Activated CD4-positive, CD25-positive, alpha-beta regulatory T cell treated with anti-CD3 and anti-CD28 coated beads, Interleukin-2, amount 50 U/mL, for 16 hours (primary cell): ENCODE data around the gene RNF175.

ENCODE experiments used
- DNase-seq: peaks from one replicate; pipeline ENCODE4 v3.0.0-alpha.2; 2020; ENCODE audit warnings: low read depth, low spot score

RNF175 gene

DNA sequence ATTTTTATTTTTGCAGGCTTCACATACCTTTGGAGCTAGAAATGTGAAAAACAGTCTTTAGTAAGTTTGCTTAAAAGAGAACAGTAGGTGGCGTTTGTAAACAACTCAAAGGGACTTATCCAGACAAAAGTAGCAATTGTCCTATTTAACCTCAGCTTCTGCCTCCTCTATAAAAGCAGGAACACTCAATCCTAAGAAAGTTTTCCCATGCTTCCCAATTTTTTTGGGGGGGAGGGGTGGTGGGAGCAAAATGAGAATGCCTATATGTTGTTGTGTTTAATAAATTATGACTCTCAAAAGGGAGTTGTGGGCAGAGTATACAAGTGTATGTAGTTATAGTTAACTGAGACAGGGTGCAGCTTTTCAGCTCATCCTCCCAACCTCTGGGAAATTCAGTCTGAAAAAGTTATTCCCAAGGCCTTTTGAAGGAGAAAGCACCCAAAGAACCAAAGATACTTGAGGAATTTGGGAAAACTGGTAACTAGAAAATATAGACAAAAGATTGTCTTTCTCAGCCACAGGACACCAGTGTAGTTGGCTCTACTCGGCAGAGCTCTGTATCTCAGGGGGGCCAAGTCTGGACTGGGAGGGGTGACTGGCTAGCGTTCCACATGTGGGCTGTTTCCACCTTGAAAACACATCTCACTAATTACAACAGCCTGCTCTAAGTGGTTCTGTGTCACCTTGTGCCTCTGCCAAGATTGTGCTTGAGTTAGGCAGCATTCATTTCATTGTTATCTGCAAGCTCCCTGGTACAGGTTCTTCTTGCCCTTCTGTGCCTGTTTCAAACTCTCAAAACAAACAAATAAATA lies 26.3 kb upstream of the RNF175 start:
- DNase-seq, result no peak

DNA sequence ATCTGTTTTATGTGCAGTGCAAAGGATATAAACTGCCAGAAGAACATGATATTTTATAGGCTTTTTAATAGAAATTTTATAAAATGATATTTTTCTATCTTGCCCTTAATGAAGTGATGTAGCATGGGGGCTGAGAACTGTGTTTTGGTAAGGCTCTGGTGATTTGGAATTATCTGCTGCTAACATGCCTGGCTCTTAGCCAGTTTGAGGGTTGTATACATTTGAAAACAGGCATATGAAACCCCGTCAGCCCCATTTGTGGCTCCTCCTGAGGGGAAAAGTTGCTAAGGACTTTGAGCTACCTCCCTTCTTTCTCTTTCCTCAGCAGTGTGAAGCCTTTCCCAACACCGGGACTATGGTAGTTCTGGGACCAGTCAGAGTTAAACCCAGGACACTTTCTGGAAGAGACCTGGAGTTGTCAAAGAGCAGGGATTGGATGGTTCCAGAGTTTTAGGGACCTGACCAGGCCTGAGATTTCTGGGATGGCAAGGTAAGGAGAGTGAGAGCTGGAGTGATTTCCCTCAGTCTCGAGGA lies 24.4 kb upstream of the RNF175 start:
- DNase-seq, result no peak

DNA sequence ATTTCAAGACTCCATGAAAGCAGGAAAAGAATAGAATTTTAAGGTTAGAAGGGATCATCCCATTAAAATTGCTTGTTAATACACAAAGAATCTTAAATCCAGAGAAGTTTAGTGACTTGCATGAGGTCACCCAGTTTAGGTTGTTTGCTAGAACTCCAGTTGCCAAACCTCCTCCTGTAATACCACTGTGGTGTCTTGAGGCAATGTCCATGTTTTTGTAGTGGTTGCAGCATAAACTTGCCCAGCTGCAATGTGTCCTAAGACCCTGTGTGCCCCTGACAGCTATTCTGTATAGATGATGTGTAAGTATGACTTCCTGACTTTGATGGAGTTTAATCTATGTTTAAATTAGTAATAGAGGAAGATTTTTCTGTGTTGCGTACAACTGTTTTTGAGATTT lies 22.8 kb upstream of the RNF175 start:
- no peak for DNase-seq

GRCh38 chr4:153781717-153782416 lies 22.0 kb upstream of the RNF175 start:
- DNase-seq, result no peak

- DNase-seq, result no peak
Measured at GRCh38 chr4:153781280-153781679, 21.5 kb upstream of the RNF175 start.

GRCh38 chr4:153780876-153781275 lies 21.1 kb upstream of the RNF175 start:
- no peak for DNase-seq

GRCh38 chr4:153780221-153780620 lies 20.4 kb upstream of the RNF175 start:
- DNase-seq, result no peak

DNA sequence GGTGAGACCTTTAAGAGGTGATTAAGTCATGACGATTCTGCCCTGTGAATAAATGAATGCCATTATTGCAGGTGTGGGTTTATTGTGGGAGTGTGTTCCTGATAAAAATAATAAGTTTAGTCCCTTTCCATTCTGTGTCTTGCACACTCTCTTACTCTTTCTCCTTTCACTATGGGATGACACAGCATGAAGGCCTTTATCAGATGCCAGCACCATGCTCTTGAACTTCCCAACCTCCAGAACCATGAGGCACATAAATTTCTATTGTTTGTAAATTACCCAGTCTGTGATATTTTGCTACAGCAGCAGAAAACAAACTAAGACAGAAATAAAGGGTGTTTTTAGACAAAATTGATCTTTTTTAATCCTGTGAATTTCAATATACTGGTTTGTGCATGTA lies 18.6 kb upstream of the RNF175 start:
- DNase-seq, result no peak

DNA sequence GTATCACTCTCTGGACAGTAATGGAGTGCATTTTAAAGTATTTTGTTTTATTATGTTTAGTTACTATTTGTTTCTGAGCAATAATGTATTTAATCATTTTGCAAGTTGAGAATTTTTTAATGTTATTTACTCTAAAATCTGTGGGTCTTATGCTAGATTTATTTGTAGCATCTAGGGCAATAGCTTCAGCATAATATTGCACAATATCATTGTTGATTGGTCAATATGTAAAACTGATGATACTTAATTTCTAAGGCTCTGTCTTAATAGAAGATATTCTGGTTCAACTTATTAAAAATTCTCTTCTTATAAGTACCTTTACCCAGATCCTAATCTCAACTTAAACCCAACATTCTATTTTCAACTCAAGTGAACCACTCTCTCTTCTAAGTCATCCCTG lies 17.6 kb upstream of the RNF175 start:
- no peak for DNase-seq

DNA sequence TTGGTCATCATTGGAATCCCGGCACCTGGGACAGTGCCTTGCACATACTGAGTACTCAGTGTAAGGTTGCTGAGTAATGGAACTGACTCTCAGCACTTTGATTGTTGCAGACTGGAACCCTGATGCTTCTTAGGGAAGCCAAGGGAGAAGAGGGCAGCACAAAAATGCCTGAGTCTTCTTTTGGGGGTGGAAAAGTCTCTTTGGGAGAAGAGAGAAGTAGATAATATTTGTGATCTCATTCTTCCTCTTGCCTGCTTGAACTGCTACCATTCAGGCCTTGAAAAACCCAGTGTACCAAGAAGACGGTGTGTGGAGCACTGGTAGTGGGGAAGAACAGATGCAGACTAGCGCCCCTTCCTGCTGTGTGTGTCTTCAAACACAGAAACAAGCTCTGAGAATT lies 16.8 kb upstream of the RNF175 start:
- no peak for DNase-seq

DNA sequence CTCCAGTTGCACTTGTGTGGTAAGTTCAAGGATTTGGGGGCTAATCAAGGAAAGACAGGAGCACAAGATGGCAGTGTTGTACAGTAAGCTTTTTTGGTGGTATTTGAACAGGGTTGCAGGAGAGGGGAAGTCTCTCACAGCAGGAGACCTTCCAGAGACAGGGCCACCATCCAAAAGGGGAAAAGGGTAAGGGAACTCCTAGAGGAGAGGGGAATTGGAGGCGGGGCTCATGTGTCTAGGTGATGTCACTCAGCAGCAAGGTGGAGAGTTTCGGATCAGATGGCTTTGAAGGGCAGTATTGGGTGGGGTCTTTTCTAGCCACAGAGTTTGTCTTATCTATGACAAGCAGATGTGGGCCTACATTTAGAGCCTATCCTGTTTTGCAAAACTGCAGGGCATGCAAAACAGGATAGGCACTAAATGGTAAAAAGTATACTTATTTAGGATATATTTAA lies 13.4 kb upstream of the RNF175 start:
- DNase-seq, result no peak

DNA sequence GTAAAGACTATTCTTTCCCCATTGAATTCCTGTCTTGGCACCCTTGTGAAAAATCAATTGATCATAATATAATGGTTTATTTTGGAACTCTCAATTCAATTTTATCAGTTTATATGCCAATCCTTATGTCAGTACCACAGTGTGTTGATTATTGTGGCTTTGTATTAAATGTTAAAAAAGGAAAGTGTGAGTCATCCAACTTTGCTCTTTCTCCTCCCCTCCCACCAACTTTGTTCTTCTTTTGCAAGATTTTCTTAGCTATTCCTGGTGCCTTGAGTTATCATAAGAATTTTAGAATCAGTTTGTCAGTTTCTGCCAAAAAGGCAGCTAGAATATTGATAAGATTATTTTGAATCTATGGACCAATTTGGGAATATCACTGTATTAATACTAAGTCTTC lies 11.2 kb upstream of the RNF175 start:
- DNase-seq, result no peak

GRCh38 chr4:153766758-153767157 lies 6.9 kb upstream of the RNF175 start:
- no peak for DNase-seq

DNA sequence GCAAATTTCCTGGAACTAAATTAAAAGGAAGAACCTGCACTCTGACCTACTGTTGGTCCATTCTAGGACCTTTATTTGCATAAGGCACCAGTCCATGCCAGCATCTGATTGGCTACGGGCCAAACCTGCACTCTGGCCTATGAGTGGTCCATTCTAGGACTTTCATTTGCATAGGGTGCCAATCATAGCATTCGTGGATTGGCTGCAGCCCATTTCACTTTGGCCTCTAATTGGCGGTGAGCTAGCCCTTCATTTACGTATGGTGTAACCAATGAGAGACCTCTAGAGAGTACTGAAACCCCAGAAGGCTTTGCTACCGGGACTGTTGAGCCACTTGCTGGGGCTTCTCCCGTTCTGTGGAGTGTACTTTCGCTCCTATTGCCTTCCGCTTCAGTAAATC lies 6.1 kb upstream of the RNF175 start:
- DNase-seq, result no peak

DNA sequence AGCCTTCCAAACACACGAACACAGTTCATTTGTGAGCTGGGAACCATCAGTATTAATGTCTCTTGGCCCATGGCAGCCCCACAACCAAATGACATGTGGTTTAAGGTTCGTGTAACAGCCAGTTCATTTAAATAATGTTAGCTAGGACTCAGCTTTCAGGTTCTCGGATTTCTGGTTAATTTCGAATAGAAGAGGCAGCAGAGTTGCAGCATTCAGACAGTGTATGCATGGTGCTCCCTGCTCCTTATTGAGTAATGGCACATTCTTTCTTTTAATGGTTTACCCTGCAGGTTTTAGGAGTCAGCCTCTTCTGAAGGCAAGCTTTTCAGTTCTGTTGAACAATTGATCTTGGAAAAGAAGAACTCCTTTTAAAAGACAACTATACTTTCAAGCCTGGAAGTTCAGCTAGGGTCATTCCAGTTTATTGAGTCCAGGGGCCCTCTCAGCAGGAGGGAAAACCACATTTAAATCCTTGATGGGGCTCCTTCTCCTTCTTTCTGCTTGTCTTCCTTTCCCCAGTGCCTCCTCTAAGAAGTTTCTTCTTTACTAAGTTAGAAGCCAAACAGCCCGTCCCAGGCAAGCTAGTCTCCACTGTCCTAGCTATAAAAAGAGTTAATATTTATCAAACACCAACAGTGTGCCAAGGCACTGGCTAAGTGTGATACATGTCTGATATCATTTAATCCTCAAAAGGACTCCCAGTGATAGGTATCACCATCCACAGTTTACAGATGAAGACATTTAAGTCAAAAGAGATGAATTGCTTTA lies 5.0 kb upstream of the RNF175 start:
- DNase-seq, result no peak

DNA sequence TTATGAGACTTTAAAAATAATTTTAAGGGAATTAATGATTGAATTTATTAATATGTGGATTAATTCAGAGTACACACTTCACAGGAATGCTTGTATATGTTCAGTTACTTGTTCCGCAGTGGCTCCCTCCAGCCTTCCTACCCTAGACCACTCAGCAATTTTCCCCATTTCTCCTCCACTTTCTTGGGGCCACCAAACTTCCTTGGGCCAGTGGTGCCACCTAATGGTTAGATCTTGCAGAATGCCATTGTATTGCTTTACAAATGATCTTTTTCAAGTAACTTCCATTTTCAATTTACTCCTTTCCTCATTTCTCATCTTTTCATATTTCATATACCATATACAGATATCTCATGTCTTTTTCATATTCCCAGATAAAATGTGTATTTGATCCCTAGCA lies 3.6 kb upstream of the RNF175 start:
- DNase-seq, result no peak

DNA sequence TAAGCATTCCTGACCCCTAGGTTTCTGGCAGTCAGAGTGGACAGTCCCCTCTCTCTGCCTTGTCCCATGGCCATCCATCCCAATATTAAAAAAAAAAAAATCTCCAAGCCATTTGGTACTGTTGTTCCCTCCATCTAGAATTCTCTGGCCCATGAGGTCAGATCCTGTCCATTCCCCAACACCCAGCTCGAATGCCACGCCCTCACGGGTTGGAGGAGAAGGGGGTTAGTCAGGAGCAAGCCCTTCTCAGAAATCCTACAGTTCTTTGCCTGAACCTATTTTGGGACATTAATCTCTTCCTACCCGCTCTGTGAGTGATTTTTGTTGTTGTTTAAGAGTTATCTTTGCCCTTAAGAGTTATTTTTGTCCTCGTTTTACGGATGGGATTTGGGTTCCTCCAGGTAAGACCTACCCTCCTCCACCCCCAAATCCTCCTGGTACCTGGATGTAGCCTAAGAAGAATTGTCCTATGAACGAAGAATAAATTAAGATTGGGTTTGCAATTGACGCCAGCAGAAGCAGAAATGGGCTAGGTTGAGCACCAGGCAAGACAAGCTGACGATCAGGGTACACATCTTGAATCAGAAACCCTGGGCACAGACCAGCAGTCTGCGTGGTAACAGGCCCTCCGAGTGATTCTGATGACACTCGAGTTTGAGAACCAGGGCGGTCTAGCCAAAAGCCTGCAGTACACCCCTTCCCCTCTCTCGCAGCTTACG lies 977 bp downstream of the RNF175 start:
- DNase-seq, result no peak

GRCh38 chr4:153758136-153758535 lies 1.7 kb downstream of the RNF175 start:
- no peak for DNase-seq

- no peak for DNase-seq
Measured at GRCh38 chr4:153757407-153757806, 2.4 kb downstream of the RNF175 start.

DNA sequence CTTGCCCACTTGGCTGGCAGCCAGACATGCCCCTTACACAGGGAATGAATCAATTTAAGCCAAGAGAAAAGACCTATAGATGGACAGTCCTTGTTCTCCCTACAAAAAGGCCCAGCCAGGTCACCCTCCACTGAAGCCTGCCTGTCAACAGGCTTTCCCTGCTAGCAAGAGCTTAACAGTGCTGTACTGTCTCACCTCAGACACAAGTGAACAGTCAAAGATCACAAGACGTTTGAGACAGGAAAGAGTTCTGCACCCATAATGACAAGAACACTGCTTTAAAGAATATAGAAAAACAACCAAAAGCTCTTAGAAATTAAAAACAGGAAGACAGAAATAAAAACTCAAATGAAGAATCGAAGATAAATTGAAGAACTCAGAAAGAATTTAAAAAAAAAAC lies 4.6 kb downstream of the RNF175 start:
- no peak for DNase-seq

DNA sequence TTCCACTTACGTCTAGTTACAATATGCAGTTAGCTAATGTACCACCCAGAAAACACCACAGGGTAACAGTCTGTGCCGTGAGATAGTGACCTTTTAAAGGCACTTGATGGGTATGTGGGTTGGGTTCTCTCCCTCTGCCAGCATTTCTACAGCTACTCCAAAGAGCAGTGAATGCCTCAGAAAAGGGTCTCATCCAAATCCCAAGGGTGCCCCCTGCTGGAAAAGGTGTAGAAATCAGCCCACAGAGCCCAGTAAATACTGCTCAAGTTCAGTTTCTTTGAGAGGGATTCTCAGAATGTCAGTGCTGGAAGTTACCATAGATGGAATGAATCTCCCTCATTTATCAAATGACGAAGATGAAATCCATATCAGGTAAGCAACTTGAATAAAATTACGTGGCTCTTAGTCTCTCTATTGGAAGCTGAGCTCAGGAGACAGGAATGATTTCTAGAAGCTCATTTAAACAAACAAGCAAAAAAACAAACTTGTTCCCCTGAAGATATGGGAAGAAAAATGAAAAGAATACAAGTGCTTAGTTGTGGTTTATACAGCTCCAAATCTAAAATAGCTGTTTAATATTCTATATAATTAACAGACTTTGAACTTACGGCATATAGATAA lies 9.5 kb downstream of the RNF175 start:
- DNase-seq, result peak; percentile 35
